GM19324 (cell line): Measurements from ENCODE around the gene ATP11C.
"Not testable (repeated sequence)": the region's sequence is repeated elsewhere in the genome, so short reads cannot be mapped to it uniquely, and the experiment has no call there.

Source experiments
- ATAC-seq: cut with Tn5 transposase; IDR thresholded peaks from one replicate; pipeline ENCODE4 v1.9.1; 2021; ENCODE audit warnings: mild to moderate bottlenecking, moderate library complexity; ENCODE audit not compliant: unreplicated experiment, low FRiP score

The ATP11C gene

DNA sequence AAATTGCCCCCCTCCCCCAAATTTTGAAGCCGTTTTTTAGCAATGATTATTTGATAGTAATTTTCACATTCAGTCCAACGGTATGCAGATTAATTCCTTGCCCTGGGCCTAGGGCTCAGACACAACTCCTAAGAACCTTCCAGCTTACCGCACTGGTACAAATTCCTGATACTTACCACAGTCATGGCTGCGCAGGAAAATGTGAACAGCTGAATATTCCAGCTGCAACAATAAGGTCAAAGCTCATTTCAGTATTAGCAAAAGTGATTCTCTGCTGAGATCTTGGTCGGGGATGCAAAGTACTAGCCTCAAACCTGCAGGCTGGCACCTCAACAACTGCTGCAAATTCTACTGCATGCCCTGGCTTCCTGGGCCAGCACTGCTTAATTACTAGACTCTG is 3.0 kb downstream of the ATP11C start:
- no peak for ATAC-seq

DNA sequence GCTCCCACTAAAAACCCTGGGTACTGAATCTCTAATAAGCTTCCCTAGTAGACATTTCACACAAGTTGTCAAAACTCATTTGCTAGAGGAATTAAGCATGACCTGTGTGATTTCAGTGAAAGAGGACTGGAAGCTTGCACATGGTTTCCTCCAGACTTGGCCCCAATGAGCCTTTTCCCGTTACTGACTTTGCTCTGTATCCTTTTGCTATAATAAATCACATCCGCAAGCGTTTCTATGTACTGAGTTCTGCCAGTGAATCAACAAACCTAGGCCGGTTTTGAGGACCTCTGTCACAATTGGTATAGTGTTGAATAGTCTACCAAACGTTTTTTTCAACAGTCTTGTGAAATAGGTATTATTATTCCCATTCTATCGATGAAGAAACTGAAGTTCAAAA is 8.2 kb downstream of the ATP11C start:
- ATAC-seq = no peak

DNA sequence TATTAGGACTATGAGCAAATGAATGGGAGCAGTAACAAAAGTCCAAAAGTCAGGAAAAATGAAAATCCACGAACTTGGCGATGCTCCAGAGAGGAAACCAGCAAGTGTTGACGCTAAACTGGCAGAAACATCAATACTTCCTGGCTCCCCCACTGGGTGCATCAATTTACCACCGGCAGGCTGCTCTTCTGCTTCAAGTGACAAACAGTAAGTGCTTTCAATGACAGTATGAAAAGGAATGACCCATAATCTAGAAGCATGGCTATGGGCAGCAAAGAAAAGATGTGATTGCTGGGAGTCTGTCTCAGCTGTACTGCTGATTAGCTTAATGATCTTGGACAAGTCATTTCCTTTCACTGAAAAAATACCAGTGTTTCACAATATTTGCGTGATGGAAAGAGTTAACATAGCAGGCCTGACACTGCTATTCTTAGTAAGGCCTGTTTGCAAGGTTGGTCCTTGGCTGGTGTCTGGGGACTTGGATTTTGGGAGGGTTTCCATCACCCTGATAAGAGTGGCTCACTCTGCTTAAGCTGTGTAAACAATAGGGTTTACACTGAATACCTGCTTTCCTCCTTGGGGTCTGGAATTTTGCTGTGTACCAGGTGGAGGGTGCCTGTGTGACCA is 8.7 kb downstream of the ATP11C start:
- ATAC-seq = no peak

DNA sequence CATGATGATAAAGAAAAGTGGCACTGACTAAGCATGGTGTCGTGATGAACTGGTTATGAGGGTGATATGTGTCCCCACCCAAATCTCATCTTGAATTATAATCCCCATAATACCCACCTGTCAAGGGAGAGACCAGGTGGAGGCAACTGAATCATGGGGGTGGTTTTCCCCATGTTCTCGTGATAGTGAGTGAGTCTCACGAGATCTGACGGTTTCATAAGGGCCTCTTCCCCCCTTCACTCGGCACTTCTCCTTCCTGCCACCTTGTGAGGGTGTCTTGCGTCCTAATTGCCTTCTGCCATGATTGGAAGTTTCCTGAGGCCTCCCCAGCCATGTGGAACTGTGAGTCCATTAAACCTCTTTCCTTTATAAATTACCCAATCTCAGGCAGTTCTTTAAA is 11.7 kb downstream of the ATP11C start:
- not testable (repeated sequence) for ATAC-seq

DNA sequence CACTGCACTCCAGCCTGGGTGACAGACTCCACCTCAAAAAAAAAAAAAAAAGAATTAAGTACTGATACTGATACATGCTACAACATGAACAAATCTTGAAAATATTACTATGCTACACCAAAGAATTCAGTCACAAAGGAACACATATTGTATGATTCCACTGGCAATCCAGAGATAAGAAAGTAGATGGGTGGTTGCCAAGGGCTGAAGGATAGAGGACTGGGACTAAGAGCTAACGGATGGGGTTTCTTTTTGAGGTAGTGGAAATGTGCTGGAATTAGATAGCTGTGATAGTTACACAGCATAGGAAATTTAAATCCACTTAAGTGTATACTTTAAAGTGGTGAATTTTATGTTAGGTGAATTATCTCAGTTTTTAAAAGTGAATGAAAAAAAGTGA is 12.5 kb downstream of the ATP11C start:
- no peak for ATAC-seq

DNA sequence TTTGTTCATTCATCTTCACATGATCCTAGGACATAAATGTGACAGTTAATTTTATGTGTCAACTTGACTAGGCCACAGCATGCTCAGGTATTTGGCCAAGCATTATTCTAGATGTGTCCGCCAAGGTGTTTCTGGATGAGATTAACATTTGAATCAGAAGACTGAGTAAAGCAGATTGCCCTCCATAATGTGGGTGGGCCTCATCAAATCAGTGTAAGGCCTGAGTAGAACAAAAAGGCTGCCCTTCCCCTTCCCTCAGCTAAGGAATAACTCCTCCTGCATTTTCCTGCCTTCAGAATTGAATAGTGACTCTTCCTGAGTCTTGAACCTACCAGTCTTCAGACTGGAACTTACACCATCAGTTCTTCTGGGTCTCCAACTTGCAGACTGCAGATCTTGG is 18.4 kb downstream of the ATP11C start:
- ATAC-seq = no peak

DNA sequence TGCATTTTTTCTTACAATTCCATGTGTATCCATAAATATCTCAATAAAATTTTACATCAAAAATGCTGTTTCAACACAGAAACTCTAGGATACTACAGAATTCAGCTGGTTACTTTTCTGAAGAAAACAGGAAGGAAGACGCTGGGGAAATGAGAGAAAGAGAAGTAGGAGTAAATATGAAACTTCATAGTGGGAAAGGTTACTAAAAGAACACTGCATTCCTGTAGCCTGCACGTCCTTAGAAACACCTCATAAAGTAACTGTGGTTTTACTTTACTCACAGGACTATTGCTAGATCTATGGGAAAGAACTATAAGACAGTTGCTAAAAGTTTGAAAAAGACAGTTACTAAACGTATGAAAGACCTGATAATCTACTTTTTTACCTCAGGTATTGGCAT is 23.1 kb downstream of the ATP11C start:
- no peak for ATAC-seq

DNA sequence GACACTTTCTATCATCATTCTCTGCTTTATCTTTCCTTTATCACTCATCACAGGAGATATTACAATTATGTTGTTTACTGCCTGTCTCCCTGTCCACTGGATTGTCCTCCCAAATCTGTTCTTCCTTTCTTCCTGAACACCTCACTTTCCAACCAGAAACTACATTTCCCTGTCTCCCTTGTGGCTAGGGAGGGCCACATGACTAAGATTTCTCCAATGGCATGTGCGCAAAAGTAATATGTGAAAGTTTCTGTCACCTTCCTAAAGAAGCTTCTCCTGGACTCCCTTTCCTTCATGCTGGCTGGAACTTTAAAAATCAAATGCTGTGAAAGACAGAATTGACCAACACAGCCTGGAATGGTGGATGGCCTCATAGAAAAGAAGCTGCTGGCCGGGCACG is 25.8 kb downstream of the ATP11C start:
- no peak for ATAC-seq

DNA sequence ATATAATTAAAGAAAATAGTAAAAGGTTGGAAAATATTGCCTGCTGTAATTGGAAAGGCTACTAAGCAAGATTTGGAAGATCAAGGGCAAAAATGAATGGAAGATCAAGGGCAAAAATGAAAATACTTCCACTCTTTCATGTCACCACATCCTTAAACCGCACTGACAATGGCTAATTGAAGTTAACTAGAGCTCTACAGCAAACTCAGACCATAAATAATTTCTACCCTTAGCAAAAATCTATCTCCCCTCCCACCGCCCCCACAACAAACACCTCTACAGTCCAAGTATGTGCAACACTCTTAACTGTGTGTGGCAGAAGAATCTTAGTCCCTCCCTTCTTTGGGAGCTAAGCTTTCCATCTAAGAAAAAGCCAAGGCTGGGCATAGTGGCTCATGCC is 27.1 kb downstream of the ATP11C start:
- no peak for ATAC-seq

DNA sequence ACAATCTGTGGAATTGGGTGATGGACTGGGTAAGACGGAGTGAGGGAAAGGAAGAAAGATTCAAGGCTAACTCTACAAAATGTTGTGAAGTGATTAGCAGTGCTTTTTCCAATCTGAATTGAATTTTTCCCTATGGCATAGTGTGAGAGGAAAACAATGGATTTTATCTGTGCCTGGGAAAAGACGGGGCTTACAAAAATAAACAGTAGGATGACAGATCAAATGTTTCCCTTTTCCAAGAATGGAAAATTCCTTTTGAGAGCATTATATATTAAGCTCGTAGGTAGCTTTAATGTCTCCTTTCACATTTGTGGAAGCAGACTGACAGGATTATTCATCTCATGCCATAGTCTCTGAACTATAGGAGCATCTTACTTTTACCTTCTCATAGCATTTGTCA is 27.8 kb downstream of the ATP11C start:
- ATAC-seq = no peak

DNA sequence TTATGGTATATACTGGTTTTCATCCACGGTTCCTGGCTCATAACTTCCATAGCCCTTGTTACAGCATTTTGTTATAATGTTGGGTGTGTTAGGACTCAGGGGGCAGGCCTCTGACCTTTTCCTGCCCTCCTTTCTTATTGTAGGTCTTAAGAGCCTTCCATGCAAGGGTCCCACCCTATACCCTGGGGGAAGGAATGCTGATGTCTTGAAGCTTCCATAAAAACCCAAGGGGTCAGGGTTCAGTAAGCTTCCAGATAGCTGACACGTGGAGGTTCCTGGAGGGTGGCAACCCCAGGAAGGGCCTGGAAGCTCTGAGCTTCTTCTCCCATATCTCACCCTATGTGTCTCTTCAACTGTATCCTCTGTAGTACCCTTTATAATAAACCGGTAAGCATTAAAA is 29.6 kb downstream of the ATP11C start:
- ATAC-seq = no peak

DNA sequence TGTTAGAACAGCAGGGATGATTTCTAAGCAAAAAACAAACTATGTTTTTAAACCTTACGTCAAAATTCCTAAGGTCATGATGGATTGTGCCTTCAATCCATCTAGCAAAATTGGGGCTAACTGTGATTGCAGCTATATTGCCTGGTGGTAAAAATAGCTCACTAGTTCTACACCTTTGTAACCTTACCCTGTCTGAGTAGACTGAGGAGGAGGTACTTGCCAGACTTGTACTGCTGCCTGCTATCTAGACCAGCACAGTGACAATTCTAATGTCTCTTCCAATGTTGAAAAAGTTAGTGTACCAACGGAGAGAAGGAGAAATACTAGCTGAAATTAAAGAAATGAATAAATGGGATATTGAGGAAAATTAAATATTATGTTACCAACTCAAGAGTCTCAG is 30.3 kb downstream of the ATP11C start:
- ATAC-seq = no peak

DNA sequence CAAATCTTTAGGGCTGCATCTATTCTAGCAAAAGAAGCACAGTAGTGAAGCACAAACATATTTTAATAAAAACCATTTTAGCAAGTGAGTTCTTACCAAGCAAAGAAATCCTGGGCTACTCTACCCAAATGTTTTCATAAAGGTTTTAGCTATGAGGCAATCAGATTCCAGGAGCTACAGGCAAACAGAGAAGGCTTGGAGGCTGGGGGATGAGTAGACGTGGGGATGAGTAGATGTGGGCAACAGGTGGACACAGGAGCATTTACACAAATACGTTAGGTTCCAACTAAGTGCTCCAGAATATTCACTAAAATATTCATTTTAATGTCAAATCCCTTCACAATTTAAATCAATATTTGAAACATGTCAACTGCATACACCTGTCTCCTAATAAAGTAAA is 34.5 kb downstream of the ATP11C start:
- no peak for ATAC-seq

DNA sequence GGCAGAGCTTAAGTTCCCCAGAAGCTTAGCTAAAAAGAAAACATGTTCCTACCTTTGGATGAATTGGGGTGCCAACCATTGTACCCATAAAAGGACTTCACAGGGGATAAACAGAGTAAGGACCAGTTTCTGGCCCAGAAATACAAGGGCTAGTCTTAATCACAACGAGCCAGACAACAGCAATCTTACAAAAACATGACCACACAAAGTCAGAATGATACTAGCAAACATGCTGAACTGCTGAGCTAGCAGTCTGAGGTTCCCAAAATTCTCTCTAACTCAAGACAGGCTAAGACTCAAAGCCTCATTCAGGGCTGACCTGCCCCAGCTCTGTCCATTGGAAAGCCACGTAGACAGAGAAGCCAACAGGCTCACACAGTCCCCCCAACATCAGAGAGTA is 40.3 kb downstream of the ATP11C start:
- no peak for ATAC-seq

DNA sequence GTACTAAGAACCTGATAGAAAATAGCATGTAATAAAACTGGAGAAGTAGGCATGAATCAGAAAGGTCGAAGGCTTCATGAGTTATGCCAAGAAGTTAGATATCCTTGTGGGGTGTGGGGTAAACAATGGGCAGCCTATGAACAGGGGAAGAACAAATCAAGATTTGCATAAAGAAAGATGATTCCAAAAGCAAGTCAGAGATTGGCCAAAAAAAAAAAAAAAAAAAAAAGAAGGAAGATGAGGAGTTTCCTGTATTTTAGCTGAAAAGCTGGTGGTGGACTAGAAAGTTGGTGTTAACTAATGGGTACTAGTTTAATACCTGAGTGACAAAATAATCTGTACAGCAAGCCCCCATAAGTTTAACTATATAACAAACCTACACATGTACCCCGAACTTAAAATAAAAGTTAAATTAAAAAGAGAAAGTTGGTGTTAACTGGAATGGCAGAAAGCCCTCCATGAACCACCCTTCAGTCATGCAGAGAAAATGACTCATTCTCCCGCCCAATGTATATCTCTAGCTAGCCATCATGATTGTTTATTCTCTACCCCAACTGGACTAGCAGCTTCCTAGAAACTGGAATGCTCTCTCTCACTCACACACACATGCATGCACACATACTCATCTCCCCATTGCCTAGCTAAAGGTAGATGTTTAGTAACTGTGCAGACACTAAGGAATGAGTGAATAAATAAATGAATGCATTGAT is 41.7 kb downstream of the ATP11C start:
- ATAC-seq = no peak

DNA sequence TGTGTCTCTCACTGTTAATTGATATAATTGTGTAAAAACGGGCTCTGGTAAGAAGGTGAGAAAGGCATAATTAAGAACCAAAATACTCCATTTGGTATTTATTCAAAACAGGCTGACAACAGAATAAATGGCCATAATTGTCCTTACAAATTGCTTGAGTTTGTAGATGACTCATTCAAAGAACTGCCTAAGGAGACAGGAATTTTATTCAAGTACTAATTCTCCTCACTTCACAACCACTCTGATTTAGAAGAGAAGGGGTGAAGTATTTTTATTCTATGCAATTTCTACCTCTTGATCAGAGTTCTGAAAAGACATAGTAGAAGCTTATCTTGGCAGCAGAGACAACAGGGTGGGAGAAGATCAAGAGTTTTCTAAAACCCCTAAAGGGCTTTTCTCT is 43.1 kb downstream of the ATP11C start:
- ATAC-seq = no peak

DNA sequence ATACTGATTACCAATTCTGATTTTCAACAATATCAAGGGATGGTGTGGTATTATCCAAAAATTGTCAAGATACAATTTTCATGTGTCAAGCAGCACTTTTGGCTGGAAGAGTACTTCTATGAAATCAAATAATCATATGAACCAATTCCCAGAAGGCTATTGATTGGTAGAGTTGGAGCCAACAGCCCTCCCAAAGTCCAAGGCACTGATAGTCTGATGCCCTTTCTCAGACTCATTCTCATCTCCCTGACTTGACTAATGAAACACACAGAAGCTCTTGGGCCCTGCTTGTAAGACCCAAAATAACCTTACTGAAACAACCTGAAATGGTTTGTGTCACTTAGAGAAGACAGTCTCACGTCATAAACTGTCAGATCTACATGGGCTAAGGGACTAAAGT is 48.9 kb downstream of the ATP11C start:
- no peak for ATAC-seq

DNA sequence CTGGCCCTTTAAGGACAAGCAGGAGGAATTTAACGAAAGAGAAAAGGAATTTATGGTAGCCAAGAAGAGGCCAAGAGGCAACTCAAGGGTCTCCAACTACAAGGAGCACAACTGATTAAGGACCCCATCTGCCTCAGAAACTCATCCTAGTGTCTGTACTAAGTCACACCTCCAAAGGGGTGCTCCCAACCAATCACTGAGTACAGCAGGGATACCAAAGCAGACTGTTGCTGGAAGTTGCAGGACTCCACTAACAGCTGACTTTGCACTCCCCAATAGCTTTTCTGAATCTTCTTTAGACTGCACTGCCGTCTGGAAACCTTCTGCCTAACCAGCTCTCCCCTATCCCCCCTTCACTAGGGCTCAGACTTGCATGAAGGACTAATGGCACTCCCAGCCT is 50.6 kb downstream of the ATP11C start:
- no peak for ATAC-seq

DNA sequence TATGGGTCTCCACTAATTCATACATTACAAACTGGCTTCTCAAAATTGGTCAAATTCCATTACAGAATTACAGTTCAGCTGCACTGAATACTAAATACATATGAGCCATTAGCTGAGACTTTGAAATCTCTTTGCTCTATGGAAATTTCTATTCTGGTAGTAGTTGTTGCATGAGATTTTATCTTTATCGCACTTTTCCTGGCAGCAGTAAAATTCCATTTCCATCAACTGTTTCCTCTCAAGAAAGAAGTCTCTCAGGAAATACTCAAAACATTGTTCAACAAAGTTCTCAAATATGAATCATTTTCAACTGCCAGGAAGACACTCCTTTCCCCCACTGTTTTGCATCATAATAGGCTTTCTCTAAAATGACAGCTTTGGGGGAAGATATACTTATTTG is 51.3 kb downstream of the ATP11C start:
- ATAC-seq = no peak

DNA sequence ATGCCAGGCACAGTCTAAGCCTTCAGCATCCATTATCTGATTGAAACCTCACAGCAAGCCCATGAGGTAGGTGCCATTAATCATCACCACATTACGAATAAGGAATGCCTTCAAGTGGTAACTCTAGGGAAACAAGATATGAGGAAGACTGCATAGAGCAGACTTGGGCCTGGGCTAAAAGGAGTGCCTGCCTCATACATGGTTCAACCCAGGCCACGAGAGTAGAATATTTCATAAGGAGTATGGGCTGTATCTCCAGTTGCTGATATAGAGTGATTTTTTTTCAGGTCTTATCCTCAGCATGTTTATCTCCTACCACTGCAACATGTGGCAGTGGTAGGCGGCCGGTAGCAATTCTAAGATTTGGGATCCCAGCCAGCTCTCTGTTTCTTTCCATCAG is 51.7 kb downstream of the ATP11C start:
- no peak for ATAC-seq

DNA sequence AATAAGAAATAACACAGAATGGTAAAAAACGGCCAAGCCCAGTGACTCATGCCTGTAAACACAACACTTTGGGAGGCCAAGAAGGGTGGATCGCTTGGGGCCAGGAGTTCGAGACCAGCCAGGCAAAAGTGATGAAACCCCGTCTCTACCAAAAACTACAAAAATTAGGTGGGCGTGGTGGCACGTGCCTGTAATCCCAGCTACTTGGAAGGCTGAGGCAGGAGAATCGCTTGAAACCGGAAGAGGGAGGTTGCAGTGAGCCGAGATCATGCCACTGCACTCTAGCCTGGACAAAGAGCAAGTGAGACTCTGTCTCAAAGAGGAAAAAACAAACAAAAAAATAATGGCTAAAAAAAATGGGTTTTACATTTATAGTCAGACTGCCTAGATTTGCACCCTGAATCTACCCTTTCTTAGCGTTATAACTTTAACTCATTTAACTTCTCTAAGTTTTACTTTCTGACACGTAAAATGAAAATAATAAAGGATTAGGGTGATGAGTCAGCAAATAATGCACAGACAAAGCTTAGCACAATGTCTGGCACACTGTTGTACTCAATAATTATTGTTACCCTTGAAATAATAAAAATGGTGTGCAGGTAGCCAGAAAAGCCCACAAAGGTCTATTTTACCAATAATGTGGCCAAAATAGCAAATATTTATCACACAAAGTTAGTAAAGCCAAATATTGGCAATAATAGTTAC is 55.0 kb downstream of the ATP11C start:
- ATAC-seq = no peak

DNA sequence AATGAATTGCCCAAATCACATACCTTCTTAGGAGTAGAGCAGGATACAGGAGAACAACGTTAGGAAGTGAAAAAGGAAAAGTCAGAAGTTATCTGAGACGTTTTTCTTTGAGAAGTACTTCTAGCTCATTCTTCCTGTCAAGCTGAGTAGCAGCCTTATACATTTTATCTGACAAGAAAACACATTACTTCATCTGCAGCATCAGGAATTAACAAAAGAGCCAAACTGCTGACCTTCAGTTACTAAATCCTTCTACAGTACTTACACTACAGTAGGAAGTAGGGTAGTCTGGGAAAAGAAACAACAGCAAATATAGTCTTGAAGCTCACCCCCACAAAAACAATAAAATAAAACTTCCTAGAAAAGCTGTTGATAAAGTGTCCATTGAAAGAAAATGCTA is 57.0 kb downstream of the ATP11C start:
- no peak for ATAC-seq
